GM23338 (cell line): ENCODE measurements around the gene CBFA2T3. TPM values are rescaled to one million over a fixed set of nuclear protein-coding genes. Genes with fewer than 3 reads are reported as not detected.

Source experiments
- ATAC-seq: fragments of 200-7000 bp; cut with Tn5 transposase; 3 replicates; pipeline ENCODE4 v1.9.1; 2020
- DNase-seq: peaks from one replicate; pipeline ENCODE4 v3.0.0-alpha.2; 2015; ENCODE audit warnings: low spot score
- H2AFZ ChIP-seq: fragments of 200-600 bp; sonication (generic); 2 replicates; pipeline ENCODE4 v1.8.0; 2016; ENCODE audit warnings: antibody characterized with exemption, mild to moderate bottlenecking, moderate library complexity
- H3F3A ChIP-seq: fragments of 200-600 bp; sonication (generic); replicated peaks from 2 replicates; pipeline ENCODE4 v1.8.0; 2017; ENCODE audit warnings: antibody characterized with exemption, mixed run types, low read depth
- H3K27ac ChIP-seq: fragments of 200-600 bp; sonication (generic); 2 replicates; pipeline ENCODE4 v1.6.1; 2016; ENCODE audit warnings: low read depth
- H3K27me3 ChIP-seq: fragments of 200-600 bp; sonication (generic); 2 replicates; pipeline ENCODE4 v1.8.0; 2016; ENCODE audit warnings: mild to moderate bottlenecking, mixed run types, moderate library complexity; ENCODE audit not compliant: insufficient read depth
- H3K36me3 ChIP-seq: fragments of 200-600 bp; sonication (generic); 2 replicates; pipeline ENCODE4 v1.8.0; 2016; ENCODE audit warnings: mild to moderate bottlenecking; ENCODE audit not compliant: insufficient read depth
- H3K4me1 ChIP-seq: fragments of 200-600 bp; sonication (generic); 2 replicates; pipeline ENCODE4 v1.8.0; 2016; ENCODE audit warnings: mild to moderate bottlenecking, moderate library complexity; ENCODE audit not compliant: insufficient read depth
- H3K4me2 ChIP-seq: fragments of 200-600 bp; sonication (generic); 2 replicates; pipeline ENCODE4 v1.7.1; 2017; ENCODE audit warnings: mixed run types
- H3K4me3 ChIP-seq: fragments of 200-600 bp; sonication (generic); 2 replicates; pipeline ENCODE4 v1.6.1; 2016; ENCODE audit warnings: mixed run types
- H3K79me2 ChIP-seq: fragments of 200-600 bp; sonication (generic); replicated peaks from 2 replicates; pipeline ENCODE4 v1.8.0; 2017; ENCODE audit warnings: mild to moderate bottlenecking; ENCODE audit not compliant: insufficient read depth
- H3K9me2 ChIP-seq: fragments of 200-600 bp; sonication (generic); 2 replicates; pipeline ENCODE4 v1.8.0; 2017; ENCODE audit not compliant: insufficient read depth
- H4K20me1 ChIP-seq: fragments of 200-600 bp; sonication (generic); replicated peaks from 2 replicates; pipeline ENCODE4 v1.8.0; 2017; ENCODE audit warnings: mild to moderate bottlenecking; ENCODE audit not compliant: insufficient read depth
- H3K27ac Mint-ChIP-seq: 2 replicates; pipeline ENCODE4 v1.8.0; 2020; ENCODE audit warnings: inconsistent platforms, mild to moderate bottlenecking, moderate library complexity, mixed read lengths
- H3K27me3 Mint-ChIP-seq: 3 replicates; pipeline ENCODE4 v1.8.0; 2022; ENCODE audit warnings: low read depth, mild to moderate bottlenecking, moderate library complexity, mixed read lengths, inconsistent platforms; ENCODE audit not compliant: insufficient read depth, poor library complexity
- H3K36me3 Mint-ChIP-seq: 3 replicates; pipeline ENCODE4 v1.8.0; 2021; ENCODE audit warnings: low read depth, mild to moderate bottlenecking, inconsistent platforms, moderate library complexity, mixed read lengths
- H3K4me1 Mint-ChIP-seq: 3 replicates; pipeline ENCODE4 v1.8.0; 2020; ENCODE audit warnings: mild to moderate bottlenecking, inconsistent platforms, mixed read lengths
- H3K4me3 Mint-ChIP-seq: 3 replicates; pipeline ENCODE4 v1.8.0; 2021; ENCODE audit warnings: moderate library complexity, mild to moderate bottlenecking, inconsistent platforms, mixed read lengths
- H3K9me3 Mint-ChIP-seq: 3 replicates; pipeline ENCODE4 v1.8.0; 2020; ENCODE audit warnings: moderate library complexity, mild to moderate bottlenecking, inconsistent platforms, mixed read lengths
- CREB1 ChIP-seq: fragments of 250-450 bp; sonication (Bioruptor Pico); IDR thresholded peaks from 2 replicates; pipeline ENCODE4 v1.5.0; 2020; ENCODE audit warnings: low read depth, mild to moderate bottlenecking, moderate library complexity
- EZH2 ChIP-seq: fragments of 200-600 bp; sonication (generic); IDR thresholded peaks from one replicate; pipeline ENCODE4 v1.8.0; 2017; ENCODE audit warnings: antibody characterized with exemption, mild to moderate bottlenecking, low read depth; ENCODE audit not compliant: unreplicated experiment
- EZH2phosphoT487 ChIP-seq: fragments of 200-600 bp; sonication (generic); IDR thresholded peaks from one replicate; pipeline ENCODE4 v1.8.1; 2018; ENCODE audit warnings: antibody characterized with exemption; ENCODE audit not compliant: unreplicated experiment
- JUNB ChIP-seq: IDR thresholded peaks from one replicate; pipeline ENCODE4 v1.6.1; 2016; ENCODE audit warnings: antibody characterized with exemption; ENCODE audit not compliant: unreplicated experiment
- NANOG ChIP-seq: IDR thresholded peaks from 2 replicates; pipeline ENCODE4 v1.6.1; 2016; ENCODE audit warnings: antibody characterized with exemption, borderline replicate concordance
- POLR2AphosphoS5 ChIP-seq: IDR thresholded peaks from 2 replicates; pipeline ENCODE4 v1.6.1; 2016; ENCODE audit warnings: antibody characterized with exemption, low read depth
- STAT1 ChIP-seq: IDR thresholded peaks from one replicate; pipeline ENCODE4 v1.6.1; 2016; ENCODE audit warnings: antibody characterized with exemption; ENCODE audit not compliant: unreplicated experiment
- ZNF114 ChIP-seq: fragments of 250-450 bp; sonication (Bioruptor Pico); IDR thresholded peaks from 2 replicates; pipeline ENCODE4 v1.5.0; 2020; ENCODE audit warnings: mild to moderate bottlenecking, moderate library complexity
- ZNF331 ChIP-seq: fragments of 250-450 bp; sonication (Bioruptor Pico); IDR thresholded peaks from 2 replicates; pipeline ENCODE4 v1.5.0; 2020; ENCODE audit warnings: low read depth, mild to moderate bottlenecking, moderate library complexity
- polyA plus RNA-seq: library from polyadenylated mRNA; unstranded; fragments of >200 nt; fragmentation: Nextera tagmentation; extraction: Ambion mirVana; gene quantifications from 2 replicates; pipeline ENCODE4 v1.2.1, GENCODE V29; 2016
- total RNA-seq: library from RNA; depleted of rRNA; stranded (reverse); fragments of >200 nt; shearing (Covaris generic); gene quantifications from 2 replicates; pipeline ENCODE4 v1.2.3, GENCODE V29; 2014
- TF ChIP-seq, protein P1 (sequence below): IDR thresholded peaks from one replicate; pipeline ENCODE4 v1.6.1; 2018; ENCODE audit warnings: antibody characterized with exemption; ENCODE audit not compliant: unreplicated experiment
- TF ChIP-seq, protein P2 (sequence below): fragments of 250-450 bp; sonication (Bioruptor Pico); IDR thresholded peaks from 2 replicates; pipeline ENCODE4 v1.5.0; 2020; ENCODE audit warnings: mild to moderate bottlenecking, moderate library complexity
- TF ChIP-seq, protein P3 (sequence below): IDR thresholded peaks from 2 replicates; pipeline ENCODE4 v1.6.1; 2016; ENCODE audit warnings: antibody characterized with exemption
- TF ChIP-seq, protein P4 (sequence below), 2 experiments: fragments of 200-600 bp in 1 of 2; sonication (generic) in 1 of 2; conservative IDR thresholded peaks; 2 replicates each; pipeline versions ENCODE4 v1.5.1 to v1.6.1; 2016 to 2017; ENCODE audit warnings: antibody characterized with exemption in 2 of 2, low read depth in 2 of 2, mild to moderate bottlenecking in 2 of 2, moderate library complexity in 1 of 2

Gene CBFA2T3
- total and polyA plus RNA-seq, 2 experiments from 2014 or later, result 0.87 to 1.5 TPM

DNA sequence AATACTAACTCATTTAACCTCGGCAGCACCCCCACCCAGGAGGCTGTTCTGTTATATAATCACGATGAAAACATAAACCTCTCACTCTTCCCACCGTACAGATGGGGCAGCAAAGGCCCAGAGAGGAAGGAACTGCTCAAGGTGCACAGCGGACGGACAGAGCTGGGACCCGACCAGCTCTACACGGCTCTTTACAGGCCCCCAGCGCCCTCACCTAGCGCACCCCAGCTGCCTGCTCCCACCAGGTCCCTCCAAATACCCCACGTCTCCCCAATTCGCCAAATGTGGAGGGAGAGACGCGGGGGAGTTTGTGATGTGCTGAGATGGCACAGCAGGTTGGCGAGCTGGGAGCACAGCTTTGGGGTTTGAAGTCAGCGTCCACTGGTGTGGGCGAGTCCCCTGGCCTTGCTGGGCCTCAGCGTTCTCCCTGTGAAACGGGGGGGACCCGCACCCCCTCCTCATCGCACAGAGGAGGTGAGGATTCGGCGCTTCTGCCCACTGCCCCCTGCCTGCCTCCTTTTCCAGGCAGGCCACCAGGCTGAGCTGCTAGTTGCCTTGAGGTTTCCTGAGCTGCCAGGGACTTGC lies 54.1 kb downstream of the CBFA2T3 start:
- Mint-ChIP-seq H3K27me3 (peaks cover 5% of the 10 kb centered on the region), H3K4me1 (peaks cover 28% of the 10 kb centered on the region), H3K27ac (no peak overlapping the region), H3K9me3 (peaks cover 5% of the 10 kb centered on the region; the same call in 2 of the 3 replicates), H3K36me3 (peaks cover 4% of the 10 kb centered on the region; the same call in 1 of the 3 replicates), H3K4me3 (no peak overlapping the region)
- H3F3A ChIP-seq, result no peaks in the 10 kb centered on the region
- H3K27me3 ChIP-seq, result no peaks in the 10 kb centered on the region
- no peaks in the 10 kb centered on the region for H3K4me1 ChIP-seq
- no peak overlapping the region for H2AFZ ChIP-seq
- no peak overlapping the region for H3K27ac ChIP-seq
- ATAC-seq (no peak), DNase-seq (no peak)
- no peaks in the 10 kb centered on the region for H4K20me1 ChIP-seq
- TF ChIP-seq JUNB, result no peak
- TF ChIP-seq STAT1, result no peak
- TF ChIP-seq ZNF331, result no peak
- no peak for TF ChIP-seq CREB1 (CRISPR knock-in tag)
- TF ChIP-seq, protein P1, sequence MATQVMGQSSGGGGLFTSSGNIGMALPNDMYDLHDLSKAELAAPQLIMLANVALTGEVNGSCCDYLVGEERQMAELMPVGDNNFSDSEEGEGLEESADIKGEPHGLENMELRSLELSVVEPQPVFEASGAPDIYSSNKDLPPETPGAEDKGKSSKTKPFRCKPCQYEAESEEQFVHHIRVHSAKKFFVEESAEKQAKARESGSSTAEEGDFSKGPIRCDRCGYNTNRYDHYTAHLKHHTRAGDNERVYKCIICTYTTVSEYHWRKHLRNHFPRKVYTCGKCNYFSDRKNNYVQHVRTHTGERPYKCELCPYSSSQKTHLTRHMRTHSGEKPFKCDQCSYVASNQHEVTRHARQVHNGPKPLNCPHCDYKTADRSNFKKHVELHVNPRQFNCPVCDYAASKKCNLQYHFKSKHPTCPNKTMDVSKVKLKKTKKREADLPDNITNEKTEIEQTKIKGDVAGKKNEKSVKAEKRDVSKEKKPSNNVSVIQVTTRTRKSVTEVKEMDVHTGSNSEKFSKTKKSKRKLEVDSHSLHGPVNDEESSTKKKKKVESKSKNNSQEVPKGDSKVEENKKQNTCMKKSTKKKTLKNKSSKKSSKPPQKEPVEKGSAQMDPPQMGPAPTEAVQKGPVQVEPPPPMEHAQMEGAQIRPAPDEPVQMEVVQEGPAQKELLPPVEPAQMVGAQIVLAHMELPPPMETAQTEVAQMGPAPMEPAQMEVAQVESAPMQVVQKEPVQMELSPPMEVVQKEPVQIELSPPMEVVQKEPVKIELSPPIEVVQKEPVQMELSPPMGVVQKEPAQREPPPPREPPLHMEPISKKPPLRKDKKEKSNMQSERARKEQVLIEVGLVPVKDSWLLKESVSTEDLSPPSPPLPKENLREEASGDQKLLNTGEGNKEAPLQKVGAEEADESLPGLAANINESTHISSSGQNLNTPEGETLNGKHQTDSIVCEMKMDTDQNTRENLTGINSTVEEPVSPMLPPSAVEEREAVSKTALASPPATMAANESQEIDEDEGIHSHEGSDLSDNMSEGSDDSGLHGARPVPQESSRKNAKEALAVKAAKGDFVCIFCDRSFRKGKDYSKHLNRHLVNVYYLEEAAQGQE, result no peak
- TF ChIP-seq, protein P2, sequence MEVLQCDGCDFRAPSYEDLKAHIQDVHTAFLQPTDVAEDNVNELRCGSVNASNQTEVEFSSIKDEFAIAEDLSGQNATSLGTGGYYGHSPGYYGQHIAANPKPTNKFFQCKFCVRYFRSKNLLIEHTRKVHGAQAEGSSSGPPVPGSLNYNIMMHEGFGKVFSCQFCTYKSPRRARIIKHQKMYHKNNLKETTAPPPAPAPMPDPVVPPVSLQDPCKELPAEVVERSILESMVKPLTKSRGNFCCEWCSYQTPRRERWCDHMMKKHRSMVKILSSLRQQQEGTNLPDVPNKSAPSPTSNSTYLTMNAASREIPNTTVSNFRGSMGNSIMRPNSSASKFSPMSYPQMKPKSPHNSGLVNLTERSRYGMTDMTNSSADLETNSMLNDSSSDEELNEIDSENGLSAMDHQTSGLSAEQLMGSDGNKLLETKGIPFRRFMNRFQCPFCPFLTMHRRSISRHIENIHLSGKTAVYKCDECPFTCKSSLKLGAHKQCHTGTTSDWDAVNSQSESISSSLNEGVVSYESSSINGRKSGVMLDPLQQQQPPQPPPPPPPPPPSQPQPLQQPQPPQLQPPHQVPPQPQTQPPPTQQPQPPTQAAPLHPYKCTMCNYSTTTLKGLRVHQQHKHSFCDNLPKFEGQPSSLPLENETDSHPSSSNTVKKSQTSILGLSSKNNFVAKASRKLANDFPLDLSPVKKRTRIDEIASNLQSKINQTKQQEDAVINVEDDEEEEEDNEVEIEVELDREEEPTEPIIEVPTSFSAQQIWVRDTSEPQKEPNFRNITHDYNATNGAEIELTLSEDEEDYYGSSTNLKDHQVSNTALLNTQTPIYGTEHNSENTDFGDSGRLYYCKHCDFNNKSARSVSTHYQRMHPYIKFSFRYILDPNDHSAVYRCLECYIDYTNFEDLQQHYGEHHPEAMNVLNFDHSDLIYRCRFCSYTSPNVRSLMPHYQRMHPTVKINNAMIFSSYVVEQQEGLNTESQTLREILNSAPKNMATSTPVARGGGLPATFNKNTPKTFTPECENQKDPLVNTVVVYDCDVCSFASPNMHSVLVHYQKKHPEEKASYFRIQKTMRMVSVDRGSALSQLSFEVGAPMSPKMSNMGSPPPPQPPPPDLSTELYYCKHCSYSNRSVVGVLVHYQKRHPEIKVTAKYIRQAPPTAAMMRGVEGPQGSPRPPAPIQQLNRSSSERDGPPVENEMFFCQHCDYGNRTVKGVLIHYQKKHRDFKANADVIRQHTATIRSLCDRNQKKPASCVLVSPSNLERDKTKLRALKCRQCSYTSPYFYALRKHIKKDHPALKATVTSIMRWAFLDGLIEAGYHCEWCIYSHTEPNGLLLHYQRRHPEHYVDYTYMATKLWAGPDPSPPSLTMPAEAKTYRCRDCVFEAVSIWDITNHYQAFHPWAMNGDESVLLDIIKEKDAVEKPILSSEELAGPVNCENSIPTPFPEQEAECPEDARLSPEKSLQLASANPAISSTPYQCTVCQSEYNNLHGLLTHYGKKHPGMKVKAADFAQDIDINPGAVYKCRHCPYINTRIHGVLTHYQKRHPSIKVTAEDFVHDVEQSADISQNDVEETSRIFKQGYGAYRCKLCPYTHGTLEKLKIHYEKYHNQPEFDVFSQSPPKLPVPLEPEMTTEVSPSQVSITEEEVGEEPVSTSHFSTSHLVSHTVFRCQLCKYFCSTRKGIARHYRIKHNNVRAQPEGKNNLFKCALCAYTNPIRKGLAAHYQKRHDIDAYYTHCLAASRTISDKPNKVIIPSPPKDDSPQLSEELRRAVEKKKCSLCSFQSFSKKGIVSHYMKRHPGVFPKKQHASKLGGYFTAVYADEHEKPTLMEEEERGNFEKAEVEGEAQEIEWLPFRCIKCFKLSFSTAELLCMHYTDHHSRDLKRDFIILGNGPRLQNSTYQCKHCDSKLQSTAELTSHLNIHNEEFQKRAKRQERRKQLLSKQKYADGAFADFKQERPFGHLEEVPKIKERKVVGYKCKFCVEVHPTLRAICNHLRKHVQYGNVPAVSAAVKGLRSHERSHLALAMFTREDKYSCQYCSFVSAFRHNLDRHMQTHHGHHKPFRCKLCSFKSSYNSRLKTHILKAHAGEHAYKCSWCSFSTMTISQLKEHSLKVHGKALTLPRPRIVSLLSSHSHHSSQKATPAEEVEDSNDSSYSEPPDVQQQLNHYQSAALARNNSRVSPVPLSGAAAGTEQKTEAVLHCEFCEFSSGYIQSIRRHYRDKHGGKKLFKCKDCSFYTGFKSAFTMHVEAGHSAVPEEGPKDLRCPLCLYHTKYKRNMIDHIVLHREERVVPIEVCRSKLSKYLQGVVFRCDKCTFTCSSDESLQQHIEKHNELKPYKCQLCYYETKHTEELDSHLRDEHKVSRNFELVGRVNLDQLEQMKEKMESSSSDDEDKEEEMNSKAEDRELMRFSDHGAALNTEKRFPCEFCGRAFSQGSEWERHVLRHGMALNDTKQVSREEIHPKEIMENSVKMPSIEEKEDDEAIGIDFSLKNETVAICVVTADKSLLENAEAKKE, result no peak
- TF ChIP-seq POLR2AphosphoS5, result no peak
- TF ChIP-seq, protein P3, sequence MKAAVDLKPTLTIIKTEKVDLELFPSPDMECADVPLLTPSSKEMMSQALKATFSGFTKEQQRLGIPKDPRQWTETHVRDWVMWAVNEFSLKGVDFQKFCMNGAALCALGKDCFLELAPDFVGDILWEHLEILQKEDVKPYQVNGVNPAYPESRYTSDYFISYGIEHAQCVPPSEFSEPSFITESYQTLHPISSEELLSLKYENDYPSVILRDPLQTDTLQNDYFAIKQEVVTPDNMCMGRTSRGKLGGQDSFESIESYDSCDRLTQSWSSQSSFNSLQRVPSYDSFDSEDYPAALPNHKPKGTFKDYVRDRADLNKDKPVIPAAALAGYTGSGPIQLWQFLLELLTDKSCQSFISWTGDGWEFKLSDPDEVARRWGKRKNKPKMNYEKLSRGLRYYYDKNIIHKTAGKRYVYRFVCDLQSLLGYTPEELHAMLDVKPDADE, result no peak
- TF ChIP-seq, protein P4, sequence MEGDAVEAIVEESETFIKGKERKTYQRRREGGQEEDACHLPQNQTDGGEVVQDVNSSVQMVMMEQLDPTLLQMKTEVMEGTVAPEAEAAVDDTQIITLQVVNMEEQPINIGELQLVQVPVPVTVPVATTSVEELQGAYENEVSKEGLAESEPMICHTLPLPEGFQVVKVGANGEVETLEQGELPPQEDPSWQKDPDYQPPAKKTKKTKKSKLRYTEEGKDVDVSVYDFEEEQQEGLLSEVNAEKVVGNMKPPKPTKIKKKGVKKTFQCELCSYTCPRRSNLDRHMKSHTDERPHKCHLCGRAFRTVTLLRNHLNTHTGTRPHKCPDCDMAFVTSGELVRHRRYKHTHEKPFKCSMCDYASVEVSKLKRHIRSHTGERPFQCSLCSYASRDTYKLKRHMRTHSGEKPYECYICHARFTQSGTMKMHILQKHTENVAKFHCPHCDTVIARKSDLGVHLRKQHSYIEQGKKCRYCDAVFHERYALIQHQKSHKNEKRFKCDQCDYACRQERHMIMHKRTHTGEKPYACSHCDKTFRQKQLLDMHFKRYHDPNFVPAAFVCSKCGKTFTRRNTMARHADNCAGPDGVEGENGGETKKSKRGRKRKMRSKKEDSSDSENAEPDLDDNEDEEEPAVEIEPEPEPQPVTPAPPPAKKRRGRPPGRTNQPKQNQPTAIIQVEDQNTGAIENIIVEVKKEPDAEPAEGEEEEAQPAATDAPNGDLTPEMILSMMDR (conservative IDR thresholded peaks at IDR 0.05; ENCODE audit: low read depth in 2 of 2), result no peak
- no peak for TF ChIP-seq ZNF114
- TF ChIP-seq EZH2phosphoT487, result no peak
- no peak for TF ChIP-seq NANOG
- no peak for TF ChIP-seq EZH2
- H3K4me2 ChIP-seq, result no peak overlapping the region
- no peaks in the 10 kb centered on the region for H3K9me2 ChIP-seq
- H3K36me3 ChIP-seq, result no peaks in the 10 kb centered on the region
- no peak overlapping the region for H3K4me3 ChIP-seq
- no peaks in the 10 kb centered on the region for H3K79me2 ChIP-seq
